ENCODE results near the gene EYA2.

DNA sequence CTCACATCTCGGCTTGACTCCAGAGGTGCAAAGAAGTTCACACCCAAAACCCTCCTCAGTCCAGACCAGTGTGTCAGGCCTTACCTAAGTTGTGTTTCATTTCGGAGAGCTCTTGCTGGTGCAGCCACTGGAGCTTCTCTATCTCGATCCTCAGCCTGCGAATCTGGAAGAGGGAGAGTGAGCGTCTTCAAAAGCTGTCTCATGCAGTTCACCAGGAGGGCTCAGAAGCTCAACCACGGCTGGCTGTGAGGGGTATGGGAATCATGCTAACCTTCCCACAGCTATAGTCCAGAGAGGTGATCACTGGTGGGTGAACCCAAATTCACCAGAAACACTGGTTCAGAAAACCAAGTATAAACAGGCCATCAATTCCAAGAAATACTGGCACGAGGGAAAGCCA lies 332.5 kb downstream of the EYA2 start:
- TF ChIP-seq, protein P1, sequence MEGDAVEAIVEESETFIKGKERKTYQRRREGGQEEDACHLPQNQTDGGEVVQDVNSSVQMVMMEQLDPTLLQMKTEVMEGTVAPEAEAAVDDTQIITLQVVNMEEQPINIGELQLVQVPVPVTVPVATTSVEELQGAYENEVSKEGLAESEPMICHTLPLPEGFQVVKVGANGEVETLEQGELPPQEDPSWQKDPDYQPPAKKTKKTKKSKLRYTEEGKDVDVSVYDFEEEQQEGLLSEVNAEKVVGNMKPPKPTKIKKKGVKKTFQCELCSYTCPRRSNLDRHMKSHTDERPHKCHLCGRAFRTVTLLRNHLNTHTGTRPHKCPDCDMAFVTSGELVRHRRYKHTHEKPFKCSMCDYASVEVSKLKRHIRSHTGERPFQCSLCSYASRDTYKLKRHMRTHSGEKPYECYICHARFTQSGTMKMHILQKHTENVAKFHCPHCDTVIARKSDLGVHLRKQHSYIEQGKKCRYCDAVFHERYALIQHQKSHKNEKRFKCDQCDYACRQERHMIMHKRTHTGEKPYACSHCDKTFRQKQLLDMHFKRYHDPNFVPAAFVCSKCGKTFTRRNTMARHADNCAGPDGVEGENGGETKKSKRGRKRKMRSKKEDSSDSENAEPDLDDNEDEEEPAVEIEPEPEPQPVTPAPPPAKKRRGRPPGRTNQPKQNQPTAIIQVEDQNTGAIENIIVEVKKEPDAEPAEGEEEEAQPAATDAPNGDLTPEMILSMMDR (IDR thresholded peaks at IDR 0.05), result no peak
- TF ChIP-seq EZH2 (IDR thresholded peaks at IDR 0.05; ENCODE audit: borderline replicate concordance, insufficient read depth, low read depth, low read length, poor library complexity, severe bottlenecking), result no peak

Data from B cell (primary cell).